CD4-positive, alpha-beta T cell (primary cell): ENCODE measurements around the gene ZNF827. TPM values are rescaled to one million over a fixed set of nuclear protein-coding genes. Genes with fewer than 3 reads are reported as not detected.

Experiments used
- ATAC-seq: fragments of 200-7000 bp; cut with Tn5 transposase; one replicate; pipeline ENCODE4 v1.10.0; 2022; ENCODE audit warnings: mild to moderate bottlenecking; ENCODE audit not compliant: poor library complexity
- CTCF ChIA-PET: fragments of 350-600 bp; sonication (Branson Sonifier 250); formaldehyde crosslinking; loops from one replicate; lab custom pipeline; 2021; ENCODE audit warnings: antibody characterized with exemption, inconsistent platforms; lab: Charles Lee
- POLR2A ChIA-PET: fragments of 350-600 bp; sonication (Branson Sonifier 250); formaldehyde crosslinking; loops from one replicate; lab custom pipeline; 2021; ENCODE audit warnings: antibody characterized with exemption, inconsistent platforms; lab: Charles Lee
- DNase-seq, 14 experiments: peaks; one replicate each; pipeline ENCODE4 v3.0.0-alpha.2; 2013 to 2020; ENCODE audit warnings: mixed read lengths in 2 of 14
- H3K27ac ChIP-seq, 2 donors: one replicate each; pipeline versions ENCODE4 v1.5.1 to v1.7.0; 2013; ENCODE audit warnings: low read length in 2 of 2, low read depth in 1 of 2, mild to moderate bottlenecking in 1 of 2
- H3K27me3 ChIP-seq, 2 experiments: 1 replicate in 1 of 2; 2 replicates in 1 of 2; pipeline versions ENCODE4 v1.6.1 to v1.7.0; 2013; ENCODE audit warnings: low read length in 2 of 2, control low read depth in 1 of 2, mild to moderate bottlenecking in 1 of 2, moderate library complexity in 1 of 2; ENCODE audit not compliant: insufficient read depth in 2 of 2, control insufficient read depth in 1 of 2
- H3K36me3 ChIP-seq: one replicate; pipeline ENCODE4 v1.6.1; 2013; ENCODE audit warnings: low read length, control low read depth; ENCODE audit not compliant: insufficient read depth
- H3K4me1 ChIP-seq: one replicate; pipeline ENCODE4 v1.6.1; 2013; ENCODE audit warnings: low read length, control low read depth; ENCODE audit not compliant: insufficient read depth
- H3K4me3 ChIP-seq: one replicate; pipeline ENCODE4 v1.5.1; 2013; ENCODE audit warnings: mild to moderate bottlenecking, low read length, moderate library complexity
- H3K9me3 ChIP-seq, 2 experiments: 1 replicate in 1 of 2; 2 replicates in 1 of 2; pipeline versions ENCODE4 v1.6.1 to v1.7.0; 2013; ENCODE audit warnings: low read length in 2 of 2, mild to moderate bottlenecking in 2 of 2, control low read depth in 1 of 2, moderate library complexity in 1 of 2; ENCODE audit not compliant: control insufficient read depth in 1 of 2, insufficient read depth in 1 of 2
- H3K27ac Mint-ChIP-seq: one replicate; pipeline ENCODE4 v1.8.0; 2020; ENCODE audit warnings: mixed read lengths
- H3K27me3 Mint-ChIP-seq: one replicate; pipeline ENCODE4 v1.8.0; 2021; ENCODE audit warnings: mixed read lengths
- H3K36me3 Mint-ChIP-seq: one replicate; pipeline ENCODE4 v1.8.0; 2021; ENCODE audit warnings: low read depth, mixed read lengths
- H3K4me1 Mint-ChIP-seq: one replicate; pipeline ENCODE4 v1.8.0; 2021; ENCODE audit warnings: low read depth, mixed read lengths
- H3K4me3 Mint-ChIP-seq: one replicate; pipeline ENCODE4 v1.8.0; 2020; ENCODE audit warnings: mild to moderate bottlenecking, mixed read lengths
- H3K9me3 Mint-ChIP-seq: one replicate; pipeline ENCODE4 v1.8.0; 2020; ENCODE audit warnings: mixed read lengths
- CTCF ChIP-seq: fragments of 200-600 bp; IDR thresholded peaks from one replicate; pipeline ENCODE4 v1.8.0; 2022; ENCODE audit warnings: antibody characterized with exemption, mild to moderate bottlenecking
- intact Hi-C, 2 experiments: fragments of 100-400 bp; cut with DNase I in 1 of 2; cut with micrococcal nuclease in 1 of 2; formaldehyde crosslinking; loops; one replicate each; pipeline versions ENCODE4 v1.15.1 to v1.9.0; 2023 to 2025; cut with DNase I, micrococcal nuclease
- total RNA-seq, 174 experiments: library from RNA in 2 of 174; stranded (reverse) in 2 of 174; gene quantifications; one replicate each; pipeline ENCODE4 v1.2.3 and lab custom pipeline; 2021 to 2026

ZNF827 gene
- total RNA-seq, 2 experiments from 2014 or later: 13.7 to 14.3 TPM

- H3K9me3 ChIP-seq: no peaks in the 10 kb centered on the region
- Mint-ChIP-seq H3K36me3 (peaks cover 20% of the 10 kb centered on the region), H3K27me3 (no peaks in the 10 kb centered on the region), H3K4me1 (peaks cover 32% of the 10 kb centered on the region), H3K27ac (peak overlapping the region; percentile 80), H3K9me3 (no peaks in the 10 kb centered on the region), H3K4me3 (peak overlapping the region; percentile 57)
- CTCF ChIA-PET: no interaction called here
- no peaks in the 10 kb centered on the region for H3K27me3 ChIP-seq
- TF ChIP-seq CTCF: no peak
- H3K27ac ChIP-seq: no peak overlapping the region
- intact Hi-C loops: no loop called here
- H3K36me3 ChIP-seq: no peaks in the 10 kb centered on the region
- no peak overlapping the region for H3K4me3 ChIP-seq
- DNase-seq (peak in 2 of 14 experiments; percentile 9 to 37), ATAC-seq (peak; percentile 43)
- POLR2A ChIA-PET: interaction anchor here (1.0 to 1.5 kb wide), 5 partner anchors 12 to 210 kb away, joined by 3 to 5 read pairs (median 3); no protein-coding TSS in a partner anchor
- peaks cover 9% of the 10 kb centered on the region for H3K4me1 ChIP-seq
These were observed 108.8 kb downstream of the ZNF827 start for GRCh38 chr4:145829629-145830395.

GRCh38 chr4:145828802-145829485 is 109.7 kb downstream of the ZNF827 start:
- POLR2A ChIA-PET: interaction anchor here (1.3 to 1.5 kb wide), 2 partner anchors 14 to 103 kb away, joined by 3 to 5 read pairs; no protein-coding TSS in a partner anchor
- peaks cover 9% of the 10 kb centered on the region for H3K4me1 ChIP-seq
- H3K27me3 Mint-ChIP-seq: no peaks in the 10 kb centered on the region
- H3K36me3 Mint-ChIP-seq: peaks cover 25% of the 10 kb centered on the region
- CTCF ChIA-PET: no interaction called here
- no peak for TF ChIP-seq CTCF
- H3K9me3 Mint-ChIP-seq: no peaks in the 10 kb centered on the region
- H3K27me3 ChIP-seq: no peaks in the 10 kb centered on the region
- peaks cover 4% of the 10 kb centered on the region for H3K36me3 ChIP-seq
- DNase-seq (peak in 1 of 14 experiments; percentile 13), ATAC-seq (no peak)
- intact Hi-C loops: no loop called here
- H3K4me3 Mint-ChIP-seq: peak overlapping the region; percentile 22
- no peaks in the 10 kb centered on the region for H3K9me3 ChIP-seq
- peak overlapping the region; percentile 80 for H3K27ac Mint-ChIP-seq
- peaks cover 32% of the 10 kb centered on the region for H3K4me1 Mint-ChIP-seq
- no peak overlapping the region for H3K4me3 ChIP-seq
- no peak overlapping the region for H3K27ac ChIP-seq

- peak overlapping the region; percentile 80 for H3K27ac Mint-ChIP-seq
- TF ChIP-seq CTCF: no peak
- POLR2A ChIA-PET: no interaction called here
- no peaks in the 10 kb centered on the region for H3K9me3 ChIP-seq
- peaks cover 35% of the 10 kb centered on the region for H3K36me3 Mint-ChIP-seq
- peaks cover 9% of the 10 kb centered on the region for H3K4me1 ChIP-seq
- H3K4me3 Mint-ChIP-seq: peak overlapping the region; percentile 23
- CTCF ChIA-PET: no interaction called here
- peaks cover 32% of the 10 kb centered on the region for H3K4me1 Mint-ChIP-seq
- ATAC-seq (no peak), DNase-seq (peak in 1 of 14 experiments; percentile 40)
- no peak overlapping the region for H3K27ac ChIP-seq
- intact Hi-C loops: no loop called here
- no peaks in the 10 kb centered on the region for H3K27me3 Mint-ChIP-seq
- no peak overlapping the region for H3K4me3 ChIP-seq
- H3K27me3 ChIP-seq: no peaks in the 10 kb centered on the region
- peaks cover 4% of the 10 kb centered on the region for H3K36me3 ChIP-seq
- H3K9me3 Mint-ChIP-seq: no peaks in the 10 kb centered on the region
These were observed 110.7 kb downstream of the ZNF827 start for GRCh38 chr4:145827885-145828284.
